GM18909 (cell line): ENCODE data around the gene TAF13.
"Not testable (repeated sequence)": the region's sequence is repeated elsewhere in the genome, so short reads cannot be mapped to it uniquely, and the experiment has no call there.

ENCODE experiments used
- ATAC-seq: cut with Tn5 transposase; IDR thresholded peaks from one replicate; pipeline ENCODE4 v1.9.1; 2021; ENCODE audit warnings: mild to moderate bottlenecking; ENCODE audit not compliant: unreplicated experiment, poor library complexity

TAF13 gene

DNA sequence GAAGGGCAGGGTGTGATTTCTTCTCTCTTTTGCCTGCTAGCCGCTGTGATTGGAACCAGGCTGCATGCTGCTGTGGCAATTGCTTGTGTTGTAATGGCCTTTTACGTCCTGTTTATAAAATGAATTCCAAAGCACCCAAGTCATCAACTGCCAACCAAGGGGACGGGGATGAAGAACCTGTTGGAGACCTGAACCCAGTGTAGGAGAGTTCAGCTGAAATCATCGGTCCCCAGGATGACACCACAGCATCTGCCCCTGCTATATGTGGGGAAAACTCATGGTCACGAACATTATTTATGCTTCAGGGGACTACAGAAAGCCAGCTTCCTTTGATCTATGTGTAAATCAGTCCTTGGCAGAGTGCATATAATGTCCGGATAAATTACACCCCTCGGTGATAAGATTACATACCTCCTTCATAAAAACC is 18.6 kb upstream of the TAF13 start:
- no peak for ATAC-seq

DNA sequence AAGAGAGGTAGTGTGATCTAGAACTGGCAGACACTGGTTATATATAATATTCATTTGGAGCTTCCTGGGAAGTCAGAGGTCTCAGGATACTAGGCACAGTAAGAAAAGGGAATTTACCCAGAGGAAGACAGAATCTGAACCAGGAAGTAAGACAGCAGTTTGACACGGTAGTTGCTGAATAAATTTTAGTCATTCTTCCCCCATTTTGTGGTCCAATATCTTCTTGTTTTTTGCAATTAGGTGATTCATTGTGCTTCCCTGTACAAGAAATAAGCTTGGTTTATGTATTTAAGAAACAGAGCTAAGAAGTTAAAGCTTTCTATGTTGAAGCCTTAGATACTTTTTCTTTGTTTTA is 16.0 kb upstream of the TAF13 start:
- no peak for ATAC-seq

DNA sequence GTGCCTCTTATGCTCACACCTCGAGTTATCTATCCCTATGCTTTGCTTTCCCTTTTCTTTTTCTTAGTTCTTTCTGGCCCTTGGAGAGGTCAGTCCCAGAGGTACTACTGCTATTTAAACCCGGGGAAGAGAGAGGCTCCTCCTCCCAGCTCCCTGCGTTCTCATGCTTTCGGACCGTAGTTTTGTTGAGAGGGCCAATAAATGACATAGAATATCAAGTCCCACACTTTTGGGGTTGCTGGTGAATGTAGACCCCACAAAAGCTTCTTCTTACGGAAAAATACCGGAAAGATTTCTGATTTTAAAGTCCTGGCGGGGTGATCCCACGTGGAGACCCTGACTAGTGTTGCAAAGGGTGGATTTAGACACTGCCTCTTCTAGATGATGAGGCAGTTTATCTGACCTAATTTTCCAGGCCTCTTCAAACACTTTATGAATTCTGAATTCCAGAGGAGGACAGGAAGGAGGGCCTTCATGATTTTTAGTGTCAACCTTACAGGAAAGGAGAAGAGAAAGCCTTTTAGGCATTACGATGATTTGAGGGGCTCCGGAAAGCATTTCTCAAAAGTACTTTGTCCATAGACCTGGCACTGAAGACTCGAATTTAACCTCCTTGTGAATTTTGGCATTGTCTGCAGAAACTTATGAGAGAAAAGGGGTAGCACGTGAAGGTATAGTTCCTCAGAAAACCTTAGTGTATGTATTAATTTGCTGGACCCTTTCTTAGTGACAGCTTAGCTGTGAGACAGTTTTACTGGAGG is 15.5 kb upstream of the TAF13 start:
- peak; percentile 61 for ATAC-seq

DNA sequence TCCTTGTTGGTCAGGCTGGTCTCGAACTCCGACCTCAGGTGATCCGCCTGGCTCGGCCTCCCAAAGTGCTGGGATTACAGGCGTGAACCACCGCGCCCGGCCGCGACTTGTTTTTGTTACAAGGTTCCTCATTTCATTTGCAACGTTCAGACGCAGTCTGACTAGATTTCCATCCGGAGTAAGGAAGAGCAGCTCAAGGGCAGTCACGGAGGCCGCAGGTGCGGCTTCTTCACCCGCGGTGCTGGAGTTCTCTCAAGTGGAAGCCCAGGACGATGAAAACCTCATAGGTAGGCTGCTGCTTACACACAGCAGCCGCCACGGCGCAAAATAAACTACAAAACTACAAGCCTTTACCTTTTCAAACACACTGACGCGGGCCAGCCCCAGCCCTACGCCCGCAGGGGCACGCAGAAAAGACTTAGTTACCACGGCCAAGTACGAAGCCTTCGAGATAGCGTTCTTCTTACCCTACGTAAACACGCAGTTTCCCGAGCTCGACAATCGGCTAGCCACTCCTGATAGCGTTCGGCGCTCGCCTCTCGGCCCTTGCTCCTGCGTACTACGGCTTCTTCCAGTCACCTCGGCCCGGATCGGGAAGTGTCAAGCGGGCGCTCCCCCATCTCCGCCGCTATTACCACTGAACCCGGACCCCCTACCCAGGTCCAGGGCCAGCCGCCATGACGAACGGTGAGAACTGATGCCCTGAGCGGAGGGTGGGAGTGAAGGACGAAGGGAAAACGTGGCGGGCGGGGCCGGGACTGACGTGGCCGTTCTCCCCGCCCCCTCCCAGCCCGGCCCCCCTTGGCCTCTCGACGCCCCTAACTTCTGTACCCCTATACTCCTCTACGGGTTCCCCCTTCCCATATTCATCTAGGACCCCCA is 14.6 kb upstream of the TAF13 start, which contains the start of gene TMEM167B:
TSS of gene TMEM167B (plus strand) at position 569 of the 882 bp plus-strand sequence. CDS start at position 678, 109 bp downstream.
- peak; percentile 96 for ATAC-seq

DNA sequence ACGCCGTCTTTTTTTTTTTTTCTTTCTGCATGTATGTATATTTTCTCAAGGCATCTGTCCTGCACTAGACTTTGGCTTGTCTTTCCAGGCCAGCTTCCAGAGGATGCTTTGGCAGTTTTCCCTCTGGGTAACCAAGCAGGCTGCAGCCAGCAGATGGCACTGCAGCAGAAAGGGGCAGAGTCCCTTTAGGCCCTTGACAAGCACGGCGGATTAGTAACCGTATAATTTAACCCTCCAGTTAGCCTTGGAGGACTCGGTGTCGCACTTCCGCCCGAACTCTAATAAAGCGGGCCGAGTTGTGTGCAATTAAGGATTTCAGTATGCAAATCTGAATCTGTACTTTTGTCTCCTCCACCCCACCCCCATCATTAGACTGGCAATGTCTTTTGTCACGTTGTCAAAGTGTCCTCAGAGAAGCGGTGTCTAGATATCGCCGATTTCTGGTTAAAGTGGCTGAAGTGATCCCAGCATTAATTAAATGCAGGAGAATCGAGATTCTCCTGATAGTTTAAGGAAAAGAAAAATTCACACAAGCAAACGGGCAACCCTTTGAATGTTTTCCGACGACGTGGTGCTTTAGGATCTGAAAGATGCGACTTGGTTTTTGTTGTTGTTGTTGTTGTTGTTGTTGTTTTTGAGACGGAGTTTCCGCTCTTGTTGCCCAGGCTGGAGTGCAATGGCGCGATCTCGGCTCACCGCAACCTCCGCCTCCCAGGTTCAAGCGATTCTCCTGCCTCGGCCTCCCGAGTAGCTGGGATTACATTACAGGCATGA is 13.6 kb upstream of the TAF13 start:
- ATAC-seq, result no peak

DNA sequence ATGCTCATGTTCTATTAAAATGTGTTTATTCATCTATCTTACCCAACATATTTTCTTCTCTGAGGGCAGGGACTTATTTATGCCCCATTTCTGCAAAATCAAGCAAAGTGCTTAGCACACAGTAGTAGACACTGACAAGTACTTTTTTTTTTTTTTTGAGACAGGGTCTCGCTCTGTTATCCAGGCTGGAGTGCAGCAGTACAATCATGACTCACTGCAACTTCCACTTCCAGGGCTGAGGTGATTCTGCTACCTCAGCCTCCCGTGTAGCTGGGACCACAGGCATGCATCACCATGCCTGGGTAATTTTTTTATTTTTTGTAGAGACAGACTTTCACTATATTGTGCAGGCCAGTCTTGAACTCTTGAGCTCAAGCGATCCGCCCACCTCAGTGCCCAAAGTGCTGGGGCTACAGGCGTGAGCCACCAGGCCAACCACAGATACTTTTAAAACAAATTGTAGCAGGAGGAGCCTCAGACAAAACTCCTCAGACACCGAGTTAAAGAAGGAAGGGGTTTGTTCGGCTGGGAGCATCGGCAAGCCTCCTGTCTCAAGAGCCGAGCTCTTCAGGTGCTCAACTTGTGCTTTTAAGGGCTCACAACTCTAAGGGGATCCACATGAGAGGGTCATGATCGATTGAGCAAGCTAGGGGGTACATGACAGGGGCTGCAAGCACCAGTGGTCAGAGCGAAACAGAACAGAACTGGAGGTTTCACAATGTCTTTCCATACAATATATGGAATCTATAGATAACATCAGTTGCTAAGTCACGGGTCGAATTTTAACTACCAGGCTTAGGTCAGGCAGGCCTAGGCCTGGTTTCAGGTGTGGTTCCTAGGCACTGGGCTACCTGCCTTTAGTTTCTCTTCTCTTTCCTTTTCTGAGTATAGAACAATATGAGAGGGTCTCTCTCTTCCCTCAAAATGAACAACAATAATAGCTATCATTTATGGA is 9.0 kb upstream of the TAF13 start:
- ATAC-seq, result no peak

DNA sequence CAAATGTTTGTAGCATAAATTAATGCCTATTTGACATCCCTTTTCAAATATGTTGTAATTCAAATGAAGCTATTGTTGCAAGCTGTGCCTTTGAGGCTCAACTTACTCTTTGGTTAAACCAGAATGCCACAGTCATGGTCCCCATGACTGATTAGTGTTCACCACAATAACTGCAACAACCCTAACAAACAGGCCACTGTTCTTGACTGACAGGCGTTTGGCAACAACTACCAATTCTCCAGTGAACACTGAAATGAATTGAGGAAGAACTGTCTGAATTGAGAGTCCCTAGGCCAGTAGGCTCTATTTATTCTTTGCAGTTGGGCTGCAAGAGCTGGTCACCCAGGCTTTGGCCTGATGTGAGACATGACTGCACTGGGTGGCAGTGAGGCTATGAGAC is 8.1 kb upstream of the TAF13 start:
- no peak for ATAC-seq

DNA sequence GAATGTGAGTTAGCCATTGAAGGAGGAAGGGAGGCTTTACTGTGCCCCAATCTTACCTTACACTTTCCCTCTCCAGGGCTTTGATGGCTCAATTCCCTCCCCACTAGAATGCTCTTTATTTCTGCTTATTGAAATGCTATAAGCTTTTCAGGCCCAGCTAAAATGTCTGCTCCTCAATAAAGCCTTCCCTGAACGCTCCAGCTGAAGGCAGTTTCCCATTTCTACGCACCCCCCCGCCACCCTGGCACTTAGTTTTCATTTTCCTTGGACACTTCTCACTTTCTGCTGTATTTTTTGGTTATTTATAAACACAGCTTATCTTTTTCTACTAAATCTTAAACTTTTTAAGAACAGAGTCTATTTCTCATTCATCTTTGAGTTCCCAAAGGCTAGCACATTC is 7.7 kb upstream of the TAF13 start:
- no peak for ATAC-seq

DNA sequence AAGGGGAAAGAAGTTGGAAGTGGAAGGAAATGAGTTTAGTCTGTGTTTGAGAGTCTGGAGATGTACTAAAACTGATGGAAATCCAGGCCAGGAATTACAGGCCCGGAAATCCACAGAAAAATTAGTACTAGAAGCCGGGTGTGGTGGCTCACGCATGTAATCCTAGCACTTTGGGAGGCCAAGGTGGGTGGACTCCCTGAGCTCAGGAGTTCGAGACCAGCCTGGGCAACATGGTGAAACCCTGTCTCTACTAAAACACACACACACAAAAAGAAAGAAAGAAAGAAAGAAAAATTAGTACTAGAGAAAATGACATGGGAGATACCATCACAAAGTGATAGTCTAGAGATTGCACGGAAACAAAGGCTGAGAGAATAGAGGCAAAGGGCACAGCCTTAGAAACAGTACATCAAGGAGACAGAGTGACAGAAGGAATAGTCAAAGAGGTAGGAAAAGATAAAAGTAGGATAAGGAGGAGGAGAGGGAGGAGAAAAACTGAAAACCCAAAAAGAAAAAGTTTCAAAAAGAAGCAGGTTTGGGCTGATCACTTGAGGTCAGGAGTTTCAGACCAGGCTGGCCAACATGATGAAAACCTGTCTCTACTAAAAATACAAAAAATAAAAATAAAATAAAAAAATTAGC is 4.8 kb upstream of the TAF13 start:
- no peak for ATAC-seq

DNA sequence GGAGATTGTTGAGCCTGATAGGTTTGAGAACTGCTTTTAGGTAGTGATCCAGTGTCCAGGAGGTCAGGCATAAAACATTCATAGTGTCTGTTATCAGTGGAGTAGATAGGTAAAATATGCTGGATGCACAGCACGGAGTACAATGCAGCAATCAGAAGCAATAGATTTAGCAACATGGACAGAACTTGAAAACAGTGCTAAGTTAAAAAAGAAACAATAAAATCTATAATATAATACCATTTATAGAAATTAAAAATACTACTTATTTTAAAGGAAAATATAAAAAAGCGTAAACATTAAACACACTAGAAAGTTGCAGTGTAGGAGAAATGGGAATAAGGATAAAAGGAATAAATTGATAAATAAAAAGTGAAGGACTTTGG is 3.4 kb upstream of the TAF13 start:
- no peak for ATAC-seq

DNA sequence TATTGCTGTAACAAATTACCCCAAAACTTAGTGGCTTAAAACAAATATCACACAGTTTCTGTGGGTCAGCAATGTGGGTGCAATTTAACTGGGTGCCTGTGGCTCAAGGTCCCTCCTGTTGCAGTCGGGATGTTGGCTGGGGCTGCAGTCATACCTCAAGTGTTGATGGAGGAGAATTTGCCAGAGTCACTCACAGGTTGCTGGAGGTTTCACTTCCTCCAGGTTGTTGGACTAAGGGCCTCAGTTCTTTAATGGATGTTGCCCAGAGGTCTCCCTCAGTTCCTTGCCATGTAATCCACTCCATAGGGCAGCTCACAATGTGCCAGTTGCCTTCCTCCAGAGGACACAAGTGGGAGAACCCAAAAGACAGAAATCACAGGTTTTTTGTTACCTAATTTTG is 2.5 kb upstream of the TAF13 start:
- ATAC-seq, result no peak

DNA sequence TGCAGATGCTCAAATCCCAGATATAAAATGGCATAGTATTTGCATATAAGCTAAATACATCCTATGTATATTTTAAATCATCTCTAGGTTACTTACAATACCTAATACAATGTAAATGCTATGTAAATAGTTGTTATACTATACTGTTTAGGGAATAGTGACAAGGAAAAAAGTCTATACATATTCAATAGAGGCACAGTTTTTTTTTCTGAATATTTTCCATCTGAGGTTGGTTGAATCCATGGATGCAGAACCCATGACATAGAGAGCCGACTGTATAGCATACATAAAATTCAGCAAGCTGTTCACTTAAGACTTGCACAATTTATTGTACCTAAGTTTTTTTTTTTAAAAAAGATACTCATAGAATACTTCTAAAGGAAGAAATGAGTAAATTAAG is 6.5 kb downstream of the TAF13 start:
- no peak for ATAC-seq

DNA sequence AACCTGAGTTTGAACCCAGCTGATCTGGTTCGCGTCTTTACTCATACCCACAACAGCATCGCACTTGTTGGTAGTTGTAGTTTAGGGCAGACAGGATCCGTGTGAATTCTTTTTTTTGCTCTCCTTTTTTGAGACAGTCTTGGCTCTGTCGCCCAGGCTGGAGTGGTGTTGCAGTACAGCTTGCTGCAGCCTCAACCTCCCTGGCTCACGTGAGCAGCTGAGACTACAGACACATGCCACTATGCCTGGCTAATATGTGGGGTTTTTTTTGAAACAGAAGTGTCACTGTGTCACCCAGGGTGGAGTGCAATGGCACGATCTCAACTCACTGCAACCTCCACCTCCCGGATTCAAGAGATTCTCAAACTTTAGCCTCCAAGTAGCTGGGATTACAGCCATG is 7.9 kb downstream of the TAF13 start:
- no peak for ATAC-seq

DNA sequence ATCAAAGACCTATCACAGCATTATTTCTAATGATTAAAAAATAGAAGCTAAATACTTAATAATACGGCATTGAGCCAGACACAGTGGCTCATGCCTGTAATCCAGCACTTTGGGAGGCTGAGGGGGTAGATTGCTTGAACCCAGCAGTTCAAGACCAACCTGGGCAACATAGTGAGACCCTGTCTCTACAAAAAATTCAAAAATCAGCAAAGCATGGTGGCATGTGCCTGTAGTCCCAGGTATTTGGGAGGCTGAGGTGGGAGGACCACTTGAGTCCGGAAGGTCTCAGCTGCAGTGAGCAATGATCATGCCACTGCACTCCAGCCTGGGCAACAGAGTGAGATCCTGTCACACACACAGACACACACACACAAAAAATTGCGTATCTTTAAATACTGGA is 10.7 kb downstream of the TAF13 start:
- no peak for ATAC-seq

DNA sequence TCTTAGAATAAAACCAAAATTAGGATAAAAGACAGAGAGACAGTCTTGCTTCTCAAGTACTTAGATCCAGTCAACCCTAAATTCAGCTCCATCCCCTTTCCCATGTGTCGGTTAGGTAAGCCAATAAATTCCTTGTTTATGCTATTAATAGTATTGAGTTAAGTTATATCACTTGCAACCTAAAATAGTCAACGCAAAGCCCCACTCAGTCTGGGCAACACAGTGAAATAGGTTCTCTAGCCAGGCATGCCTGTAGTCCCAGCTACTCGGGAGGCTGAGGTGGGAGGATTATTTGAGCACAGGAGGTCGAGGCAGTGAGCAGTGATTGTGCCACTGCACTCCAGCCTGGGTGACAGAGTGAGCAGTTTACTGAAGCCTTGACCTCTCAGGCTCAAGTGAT is 14.6 kb downstream of the TAF13 start:
- no peak for ATAC-seq

DNA sequence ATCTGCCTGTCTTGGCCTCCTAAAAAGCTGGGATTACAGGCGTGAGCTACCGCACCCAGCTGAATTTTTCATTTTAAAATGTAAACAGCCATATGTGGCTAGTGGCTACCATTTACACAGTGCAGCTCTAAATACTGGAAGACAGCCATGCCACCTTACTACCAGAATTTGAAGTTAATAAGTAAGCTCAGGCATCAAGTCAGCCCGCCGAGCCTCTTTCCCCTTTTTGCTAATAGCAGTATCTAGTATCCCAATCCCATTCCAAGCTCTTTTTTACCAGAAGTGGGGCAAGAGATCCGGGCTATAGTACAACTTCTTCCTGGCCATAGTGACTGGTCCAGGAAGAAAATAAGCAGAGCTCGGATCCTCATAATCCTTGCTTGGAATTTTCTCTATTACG is 15.1 kb downstream of the TAF13 start:
- no peak for ATAC-seq

DNA sequence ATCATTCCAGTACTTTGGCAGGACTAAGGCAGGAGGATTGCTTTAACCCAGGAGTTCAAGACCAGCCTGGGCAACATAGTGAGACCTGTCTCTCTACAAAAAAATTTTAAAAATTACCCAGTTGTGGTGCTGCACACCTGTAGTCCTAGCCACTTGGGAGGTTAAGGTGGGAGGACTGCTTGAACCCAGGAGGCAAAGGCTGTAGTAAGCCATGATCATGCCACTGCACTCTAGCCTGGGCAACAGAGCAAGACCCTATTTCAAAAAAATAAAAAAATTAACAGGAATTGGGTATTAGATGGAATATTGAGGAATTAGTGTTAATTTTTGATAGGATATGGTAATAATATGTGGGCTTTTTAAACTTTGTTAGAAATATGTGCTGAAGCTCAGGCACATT is 16.8 kb downstream of the TAF13 start:
- no peak for ATAC-seq

DNA sequence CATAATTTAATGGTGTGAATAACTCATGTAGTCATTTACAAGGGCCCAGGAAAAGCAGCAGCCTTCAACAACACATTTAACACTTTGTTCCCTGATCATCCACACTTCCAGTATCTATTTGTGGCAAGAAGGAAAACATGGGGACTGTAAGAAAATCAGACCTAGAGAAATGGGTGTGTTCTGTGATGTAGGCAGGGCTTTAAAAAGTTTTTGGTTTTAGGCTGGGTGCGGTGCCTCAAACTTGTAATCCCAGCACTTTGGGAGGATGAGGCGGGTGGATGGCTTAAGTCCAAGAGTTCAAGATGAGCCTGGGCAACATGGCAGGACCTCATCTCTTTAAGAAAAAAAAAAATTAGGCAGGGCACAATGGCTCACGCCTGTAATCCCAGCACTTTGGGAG is 19.7 kb downstream of the TAF13 start:
- ATAC-seq, result no peak

DNA sequence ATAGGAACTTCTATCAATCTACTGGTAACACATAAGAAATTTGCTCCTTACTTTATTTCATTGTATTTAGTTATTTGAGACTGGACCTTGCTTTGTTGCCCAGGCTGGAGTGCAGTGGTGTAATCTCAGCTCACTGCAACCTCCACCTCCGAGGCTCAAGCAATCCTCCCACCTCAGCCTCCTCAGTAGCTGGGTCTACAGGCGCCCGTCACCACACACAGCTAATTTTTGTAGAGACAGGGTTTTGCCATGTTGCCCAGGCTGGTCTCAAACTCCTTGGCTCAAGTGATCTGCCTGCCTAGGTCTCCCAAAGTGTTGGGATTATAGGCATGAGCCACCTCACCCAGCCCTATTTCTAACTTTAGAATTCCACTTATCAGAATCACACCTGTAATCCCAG is 23.7 kb downstream of the TAF13 start:
- not testable (repeated sequence) for ATAC-seq
